Measurements from ENCODE around the gene A3GALT2. TPM values are rescaled to one million over a fixed set of nuclear protein-coding genes. Genes with fewer than 3 reads are reported as not detected.

Gene A3GALT2
- total and polyA plus RNA-seq, 9 of the 15 experiments (the other 6 are each of a cell fraction or from before 2014, with no cell fraction given) = not detected

- Histone ChIP-seq H3K9me3 (replicated peaks; ENCODE audit: control insufficient read depth, insufficient read depth, low read depth, low read length) (no peaks in the 10 kb centered on the region), H3K4me3 (no peak overlapping the region), H3K36me3 (ENCODE audit: control insufficient read depth, insufficient read depth, low read length) (peaks cover 97% of the 10 kb centered on the region), H3K4me1 (replicated peaks in 1 of 2; ENCODE audit: control insufficient read depth in 2 of 2, insufficient read depth in 2 of 2, low read length in 2 of 2) (no peaks in the 10 kb centered on the region), H3K27me3 (ENCODE audit: control insufficient read depth in 2 of 2, insufficient read depth in 2 of 2, low read length in 2 of 2) (no peaks in the 10 kb centered on the region), H4K20me1 (replicated peaks; ENCODE audit: control insufficient read depth, insufficient read depth, low read length) (peaks cover 14% of the 10 kb centered on the region), H3K9me1 (ENCODE audit: control insufficient read depth, insufficient read depth, low read length) (no peaks in the 10 kb centered on the region), H3K79me2 (ENCODE audit: control insufficient read depth, insufficient read depth, low read length) (0 out of 3 replicates have a peak, but pooled peaks cover 3% of the 10 kb centered on the region), H3K27ac (ENCODE audit: extremely low read depth, low read depth, low read length) (no peak overlapping the region), H3K4me2 (ENCODE audit: insufficient read depth, low read length) (no peak overlapping the region), H2AFZ (ENCODE audit: low read depth, low read length) (no peak overlapping the region), H3K9ac (ENCODE audit: insufficient read depth in 1 of 2, low read depth in 2 of 2, low read length in 2 of 2) (no peak overlapping the region)
- CTCF ChIA-PET (ENCODE audit: low intra/inter-chr PET ratio) = no interaction called here
- no peak for FAIRE-seq
- POLR2A ChIA-PET = interaction anchor here (1.2 to 2.8 kb wide), 4 partner anchors 10 to 26 kb away, joined by 3 to 8 read pairs (median 5); no protein-coding TSS in a partner anchor
- DNase-seq (ENCODE audit: extremely low read depth in 1 of 4, low spot score in 3 of 4) = no peak
- in situ Hi-C loops (cut with MboI) (no loop called here), intact Hi-C loops (cut with micrococcal nuclease) (no loop called here)
- no peak for ATAC-seq
- WGBS (ENCODE audit: insufficient coverage, low coverage, missing lambda C conversion rate) = 77% methylated on average over 3 of the region's 3 CpGs
- TF ChIP-seq ZNF121 (CRISPR knock-in tag; conservative IDR thresholded peaks at IDR 0.05) (no peak), ILF3 (IDR thresholded peaks at IDR 0.05; ENCODE audit: borderline replicate concordance) (no peak)
- no TSS peak for BruUV-seq (replicated peaks)
Measured at GRCh38 chr1:33330361-33330890, 9.5 kb upstream of the A3GALT2 start.

GRCh38 chr1:33329600-33330305, 8.9 kb upstream of the A3GALT2 start:
- Histone ChIP-seq H3K9ac (ENCODE audit: insufficient read depth in 1 of 2, low read depth in 2 of 2, low read length in 2 of 2) (peak overlapping the region in 1 of 2 experiments; percentile 15; a peak in 1 of 4 replicates), H3K4me1 (replicated peaks in 1 of 2; ENCODE audit: control insufficient read depth in 2 of 2, insufficient read depth in 2 of 2, low read length in 2 of 2) (no peaks in the 10 kb centered on the region), H3K4me3 (no peak overlapping the region), H4K20me1 (replicated peaks; ENCODE audit: control insufficient read depth, insufficient read depth, low read length) (peaks cover 9% of the 10 kb centered on the region), H3K27ac (ENCODE audit: extremely low read depth, low read depth, low read length) (no peak overlapping the region), H2AFZ (ENCODE audit: low read depth, low read length) (no peak overlapping the region), H3K9me3 (replicated peaks; ENCODE audit: control insufficient read depth, insufficient read depth, low read depth, low read length) (no peaks in the 10 kb centered on the region), H3K79me2 (ENCODE audit: control insufficient read depth, insufficient read depth, low read length) (no peaks in the 10 kb centered on the region), H3K9me1 (ENCODE audit: control insufficient read depth, insufficient read depth, low read length) (no peaks in the 10 kb centered on the region), H3K36me3 (ENCODE audit: control insufficient read depth, insufficient read depth, low read length) (peaks cover 97% of the 10 kb centered on the region), H3K27me3 (ENCODE audit: control insufficient read depth in 2 of 2, insufficient read depth in 2 of 2, low read length in 2 of 2) (no peaks in the 10 kb centered on the region), H3K4me2 (ENCODE audit: insufficient read depth, low read length) (no peak overlapping the region)
- no TSS peak for BruUV-seq (replicated peaks)
- DNase-seq (ENCODE audit: extremely low read depth in 1 of 4, low spot score in 3 of 4) (no peak), FAIRE-seq (no peak), ATAC-seq (no peak)
- 89% methylated on average over 19 of the region's 19 CpGs for WGBS (ENCODE audit: insufficient coverage, low coverage, missing lambda C conversion rate)
- CTCF ChIA-PET (ENCODE audit: low intra/inter-chr PET ratio) = no interaction called here
- intact Hi-C loops (cut with micrococcal nuclease) = no loop called here
- in situ Hi-C loops (cut with MboI) = no loop called here
- POLR2A ChIA-PET = interaction anchor here (1.2 to 2.8 kb wide), 6 partner anchors 9 to 27 kb away, joined by 3 to 12 read pairs (median 5); no protein-coding TSS in a partner anchor
- TF ChIP-seq FOXA3 (CRISPR knock-in tag; conservative IDR thresholded peaks at IDR 0.05 in 1 of 2, IDR thresholded peaks at IDR 0.05 in 1 of 2) = no peak
- TF ChIP-seq CAMTA2 (CRISPR knock-in tag; conservative IDR thresholded peaks at IDR 0.05) = no peak
- TF ChIP-seq, protein P1, sequence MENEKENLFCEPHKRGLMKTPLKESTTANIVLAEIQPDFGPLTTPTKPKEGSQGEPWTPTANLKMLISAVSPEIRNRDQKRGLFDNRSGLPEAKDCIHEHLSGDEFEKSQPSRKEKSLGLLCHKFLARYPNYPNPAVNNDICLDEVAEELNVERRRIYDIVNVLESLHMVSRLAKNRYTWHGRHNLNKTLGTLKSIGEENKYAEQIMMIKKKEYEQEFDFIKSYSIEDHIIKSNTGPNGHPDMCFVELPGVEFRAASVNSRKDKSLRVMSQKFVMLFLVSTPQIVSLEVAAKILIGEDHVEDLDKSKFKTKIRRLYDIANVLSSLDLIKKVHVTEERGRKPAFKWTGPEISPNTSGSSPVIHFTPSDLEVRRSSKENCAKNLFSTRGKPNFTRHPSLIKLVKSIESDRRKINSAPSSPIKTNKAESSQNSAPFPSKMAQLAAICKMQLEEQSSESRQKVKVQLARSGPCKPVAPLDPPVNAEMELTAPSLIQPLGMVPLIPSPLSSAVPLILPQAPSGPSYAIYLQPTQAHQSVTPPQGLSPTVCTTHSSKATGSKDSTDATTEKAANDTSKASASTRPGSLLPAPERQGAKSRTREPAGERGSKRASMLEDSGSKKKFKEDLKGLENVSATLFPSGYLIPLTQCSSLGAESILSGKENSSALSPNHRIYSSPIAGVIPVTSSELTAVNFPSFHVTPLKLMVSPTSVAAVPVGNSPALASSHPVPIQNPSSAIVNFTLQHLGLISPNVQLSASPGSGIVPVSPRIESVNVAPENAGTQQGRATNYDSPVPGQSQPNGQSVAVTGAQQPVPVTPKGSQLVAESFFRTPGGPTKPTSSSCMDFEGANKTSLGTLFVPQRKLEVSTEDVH (IDR thresholded peaks at IDR 0.05; ENCODE audit: low read depth, partially characterized antibody) = no peak
- TF ChIP-seq SUPT5H (IDR thresholded peaks at IDR 0.05) = 0 out of 2 replicates have a peak, but pooled peaks have one; percentile 14
- no peak for TF ChIP-seq ZNF695 (CRISPR knock-in tag; IDR thresholded peaks at IDR 0.05)
- TF ChIP-seq RFX1 (IDR thresholded peaks at IDR 0.05) = no peak
